ENCODE data around the gene HBM.

- TF ChIP-seq CTCF (IDR thresholded peaks at IDR 0.05) = no peak
- no peak for TF ChIP-seq POLR2A (IDR thresholded peaks at IDR 0.05)
These were observed 19.4 kb downstream of the HBM start for GRCh38 chr16:185213-185612.

Measured in body of pancreas (tissue), 4 donors.